ENCODE measurements around the gene JMJD8.

The JMJD8 gene

GRCh38 chr16:636206-637080 lies 47.7 kb downstream of the JMJD8 start, which contains the start of gene METTL26:
Gene METTL26 (minus strand): TSS chr16:636305. CDS start chr16:636290, 15 bp downstream.
- peaks cover 58% of the 10 kb centered on the region for H3K4me1 ChIP-seq

GRCh38 chr16:635573-636205 lies 48.4 kb downstream of the JMJD8 start:
- Histone ChIP-seq H3K9me3 (no peaks in the 10 kb centered on the region), H3K4me1 (peaks cover 58% of the 10 kb centered on the region), H3K4me2 (peak overlapping the region; percentile 97), H4K20me1 (peaks cover 42% of the 10 kb centered on the region), H3K9ac (peak overlapping the region; percentile 86), H3K27ac (peak overlapping the region; percentile 92), H3K4me3 (peak overlapping the region; percentile 92), H3K27me3 (no peaks in the 10 kb centered on the region), H3K36me3 (peaks cover 29% of the 10 kb centered on the region)
- TF ChIP-seq Cebpa-rat (IDR thresholded peaks at IDR 0.05): no peak

More at GRCh38 chr16:636206-637080, 47.7 kb downstream of the JMJD8 start, which contains the start of gene METTL26:
- Histone ChIP-seq H3K27ac (peak within 1 kb of the TSS; percentile 92), H3K9me3 (no peaks in the 10 kb centered on the region), H3K4me3 (peak within 1 kb of the TSS; percentile 92), H3K27me3 (no peaks in the 10 kb centered on the region), H3K4me2 (peak within 1 kb of the TSS; percentile 97), H3K36me3 (peaks cover 29% of the 10 kb centered on the region), H4K20me1 (peaks cover 34% of the 10 kb centered on the region), H3K9ac (peak within 1 kb of the TSS; percentile 86)
- TF ChIP-seq Cebpa-rat (IDR thresholded peaks at IDR 0.05): no peak

- H3K4me3 ChIP-seq: peak overlapping the region; percentile 92
- H3K36me3 ChIP-seq: peaks cover 29% of the 10 kb centered on the region
- no peaks in the 10 kb centered on the region for H3K9me3 ChIP-seq
- peaks cover 58% of the 10 kb centered on the region for H3K4me1 ChIP-seq
- peaks cover 49% of the 10 kb centered on the region for H4K20me1 ChIP-seq
- peak overlapping the region; percentile 92; the same call in 1 of the 2 replicates for H3K27ac ChIP-seq
- no peak for TF ChIP-seq Cebpa-rat (IDR thresholded peaks at IDR 0.05)
- H3K27me3 ChIP-seq: no peaks in the 10 kb centered on the region
- H3K4me2 ChIP-seq: peak overlapping the region; percentile 97
- H3K9ac ChIP-seq: peak overlapping the region; percentile 86
These were observed 49.1 kb downstream of the JMJD8 start for GRCh38 chr16:634996-635395.

GRCh38 chr16:634051-634670 lies 50.0 kb downstream of the JMJD8 start:
- Histone ChIP-seq H3K4me2 (peak overlapping the region; percentile 97), H3K9ac (no peak overlapping the region)
- TF ChIP-seq Cebpa-rat (IDR thresholded peaks at IDR 0.05): no peak

GRCh38 chr16:633336-634050 lies 50.6 kb downstream of the JMJD8 start:
- Histone ChIP-seq H3K9me3 (no peaks in the 10 kb centered on the region), H3K4me2 (no peak overlapping the region), H3K4me3 (no peak overlapping the region), H3K9ac (no peak overlapping the region), H3K4me1 (peaks cover 45% of the 10 kb centered on the region), H3K36me3 (peaks cover 38% of the 10 kb centered on the region), H3K27me3 (no peaks in the 10 kb centered on the region), H4K20me1 (peaks cover 51% of the 10 kb centered on the region), H3K27ac (no peak overlapping the region)
- TF ChIP-seq Cebpa-rat (IDR thresholded peaks at IDR 0.05): no peak

More at GRCh38 chr16:634051-634670, 50.0 kb downstream of the JMJD8 start:
- H4K20me1 ChIP-seq: peaks cover 51% of the 10 kb centered on the region
- no peaks in the 10 kb centered on the region for H3K27me3 ChIP-seq
- H3K9me3 ChIP-seq: no peaks in the 10 kb centered on the region
- peaks cover 52% of the 10 kb centered on the region for H3K4me1 ChIP-seq
- peak overlapping the region; percentile 92; the same call in 1 of the 2 replicates for H3K4me3 ChIP-seq
- H3K36me3 ChIP-seq: peaks cover 31% of the 10 kb centered on the region
- H3K27ac ChIP-seq: no peak overlapping the region

GRCh38 chr16:632486-633335 lies 51.4 kb downstream of the JMJD8 start:
- H3K27ac ChIP-seq: no peak overlapping the region
- H3K4me1 ChIP-seq: peaks cover 44% of the 10 kb centered on the region
- TF ChIP-seq Cebpa-rat (IDR thresholded peaks at IDR 0.05): no peak

GRCh38 chr16:631808-632358 lies 52.3 kb downstream of the JMJD8 start:
- no peak overlapping the region for H3K4me2 ChIP-seq
- no peak for TF ChIP-seq Cebpa-rat (IDR thresholded peaks at IDR 0.05)
- peaks cover 38% of the 10 kb centered on the region for H3K4me1 ChIP-seq
- no peak overlapping the region for H3K9ac ChIP-seq
- H3K36me3 ChIP-seq: peaks cover 54% of the 10 kb centered on the region
- no peaks in the 10 kb centered on the region for H3K9me3 ChIP-seq
- no peak overlapping the region for H3K27ac ChIP-seq
- no peaks in the 10 kb centered on the region for H3K27me3 ChIP-seq
- no peak overlapping the region for H3K4me3 ChIP-seq
- H4K20me1 ChIP-seq: peaks cover 59% of the 10 kb centered on the region

More at GRCh38 chr16:632486-633335, 51.4 kb downstream of the JMJD8 start:
- Histone ChIP-seq H3K4me2 (no peak overlapping the region), H3K4me3 (no peak overlapping the region), H3K9me3 (no peaks in the 10 kb centered on the region), H4K20me1 (peaks cover 51% of the 10 kb centered on the region), H3K36me3 (peaks cover 46% of the 10 kb centered on the region), H3K9ac (no peak overlapping the region), H3K27me3 (no peaks in the 10 kb centered on the region)
